ENCODE measurements around the gene GBP2.
"Not testable (repeated sequence)": the region's sequence is repeated elsewhere in the genome, so short reads cannot be mapped to it uniquely, and the experiment has no call there.

GBP2 gene

GRCh38 chr1:89095737-89096136 is 30.2 kb downstream of the GBP2 start:
- no peaks in the 10 kb centered on the region for H3K4me1 ChIP-seq (ENCODE audit: control insufficient read depth, insufficient read depth, low read length, poor library complexity, severe bottlenecking)
- peaks cover 12% of the 10 kb centered on the region for H3K9me3 ChIP-seq (ENCODE audit: control insufficient read depth, low read length)
- no peaks in the 10 kb centered on the region for H3K36me3 ChIP-seq (ENCODE audit: control insufficient read depth, insufficient read depth, low read length)
- no peak overlapping the region for H3K4me3 ChIP-seq (ENCODE audit: extremely low read depth, insufficient read depth, low read length, poor library complexity, severe bottlenecking)
- WGBS, 2 experiments (ENCODE audit: insufficient coverage in 2 of 2) = no CpG with 5 or more reads among the region's 2 CpGs
- H3K27ac ChIP-seq (ENCODE audit: low read depth, low read length, severe bottlenecking) = no peak overlapping the region

- H3K9me3 ChIP-seq (ENCODE audit: control insufficient read depth, low read length) = no peaks in the 10 kb centered on the region
- no peaks in the 10 kb centered on the region for H3K36me3 ChIP-seq (ENCODE audit: control insufficient read depth, insufficient read depth, low read length)
- no peak overlapping the region for H3K27ac ChIP-seq (ENCODE audit: low read depth, low read length, severe bottlenecking)
- H3K4me1 ChIP-seq (ENCODE audit: control insufficient read depth, insufficient read depth, low read length, poor library complexity, severe bottlenecking) = no peaks in the 10 kb centered on the region
- H3K4me3 ChIP-seq (ENCODE audit: extremely low read depth, insufficient read depth, low read length, poor library complexity, severe bottlenecking) = no peak overlapping the region
- no CpG with 5 or more reads among the region's 1 CpG for WGBS, 2 experiments (ENCODE audit: insufficient coverage in 2 of 2)
These were observed 36.0 kb downstream of the GBP2 start for GRCh38 chr1:89089962-89090361.

- H3K27ac ChIP-seq (ENCODE audit: low read depth, low read length, severe bottlenecking) = no peak overlapping the region
- H3K4me1 ChIP-seq (ENCODE audit: control insufficient read depth, insufficient read depth, low read length, poor library complexity, severe bottlenecking) = no peaks in the 10 kb centered on the region
- H3K4me3 ChIP-seq (ENCODE audit: extremely low read depth, insufficient read depth, low read length, poor library complexity, severe bottlenecking) = no peak overlapping the region
- 96% methylated on average over 5 to 10 of the region's 10 CpGs for WGBS, 2 experiments (ENCODE audit: insufficient coverage in 2 of 2)
- no peaks in the 10 kb centered on the region for H3K9me3 ChIP-seq (ENCODE audit: control insufficient read depth, low read length)
- no peaks in the 10 kb centered on the region for H3K36me3 ChIP-seq (ENCODE audit: control insufficient read depth, insufficient read depth, low read length)
These were observed 37.3 kb downstream of the GBP2 start for GRCh38 chr1:89088572-89088971.

GRCh38 chr1:89087241-89087640 is 38.7 kb downstream of the GBP2 start:
- H3K4me1 ChIP-seq (ENCODE audit: control insufficient read depth, insufficient read depth, low read length, poor library complexity, severe bottlenecking) = no peaks in the 10 kb centered on the region
- H3K4me3 ChIP-seq (ENCODE audit: extremely low read depth, insufficient read depth, low read length, poor library complexity, severe bottlenecking) = no peak overlapping the region
- no peak overlapping the region for H3K27ac ChIP-seq (ENCODE audit: low read depth, low read length, severe bottlenecking)
- WGBS, 2 experiments (ENCODE audit: insufficient coverage in 2 of 2) = 75 to 78% methylated on average over 3 to 5 of the region's 8 CpGs
- no peaks in the 10 kb centered on the region for H3K9me3 ChIP-seq (ENCODE audit: control insufficient read depth, low read length)
- H3K36me3 ChIP-seq (ENCODE audit: control insufficient read depth, insufficient read depth, low read length) = no peaks in the 10 kb centered on the region

DNA sequence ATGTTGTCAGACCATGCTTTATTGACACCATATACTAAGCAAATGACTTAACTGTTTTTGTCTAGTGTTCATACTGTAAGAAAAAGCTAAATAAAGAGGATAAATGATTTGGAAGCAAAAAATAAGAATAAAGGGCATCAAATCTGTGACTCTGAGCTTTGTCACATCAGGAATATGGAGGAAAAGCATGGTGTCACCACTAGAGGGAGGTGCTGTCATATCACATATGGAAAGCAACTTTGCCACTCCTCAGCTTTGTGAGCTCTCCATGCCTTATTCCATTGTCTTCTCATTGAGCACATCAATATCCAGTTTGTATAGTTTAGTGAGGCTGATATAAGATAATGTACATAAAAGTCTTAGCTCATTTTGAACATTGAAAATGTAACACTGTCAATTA is 40.1 kb downstream of the GBP2 start:
- no peaks in the 10 kb centered on the region for H3K9me3 ChIP-seq (ENCODE audit: control insufficient read depth, low read length)

GRCh38 chr1:89081005-89081404 is 44.9 kb downstream of the GBP2 start:
- Histone ChIP-seq H3K9me3 (ENCODE audit: control insufficient read depth, low read length) (no peaks in the 10 kb centered on the region), H3K4me3 (ENCODE audit: extremely low read depth, insufficient read depth, low read length, poor library complexity, severe bottlenecking) (no peak overlapping the region), H3K36me3 (ENCODE audit: control insufficient read depth, insufficient read depth, low read length) (no peaks in the 10 kb centered on the region), H3K4me1 (ENCODE audit: control insufficient read depth, insufficient read depth, low read length, poor library complexity, severe bottlenecking) (no peaks in the 10 kb centered on the region), H3K27ac (ENCODE audit: low read depth, low read length, severe bottlenecking) (no peak overlapping the region)
- no CpG with 5 or more reads among the region's 3 CpGs for WGBS, 2 experiments (ENCODE audit: insufficient coverage in 2 of 2)

More for the DNA sequence above, 40.1 kb downstream of the GBP2 start:
- Histone ChIP-seq H3K4me1 (ENCODE audit: control insufficient read depth, insufficient read depth, low read length, poor library complexity, severe bottlenecking) (no peaks in the 10 kb centered on the region), H3K36me3 (ENCODE audit: control insufficient read depth, insufficient read depth, low read length) (no peaks in the 10 kb centered on the region), H3K4me3 (ENCODE audit: extremely low read depth, insufficient read depth, low read length, poor library complexity, severe bottlenecking) (no peak overlapping the region), H3K27ac (ENCODE audit: low read depth, low read length, severe bottlenecking) (no peak overlapping the region)

GRCh38 chr1:89080068-89080467 is 45.8 kb downstream of the GBP2 start:
- not testable (repeated sequence) for H3K9me3 ChIP-seq (ENCODE audit: control insufficient read depth, low read length); H3K4me3 ChIP-seq (ENCODE audit: extremely low read depth, insufficient read depth, low read length, poor library complexity, severe bottlenecking); H3K27ac ChIP-seq (ENCODE audit: low read depth, low read length, severe bottlenecking); H3K36me3 ChIP-seq (ENCODE audit: control insufficient read depth, insufficient read depth, low read length); H3K4me1 ChIP-seq (ENCODE audit: control insufficient read depth, insufficient read depth, low read length, poor library complexity, severe bottlenecking)
- 90 to 100% methylated on average over 1 to 6 of the region's 7 CpGs for WGBS, 2 experiments (ENCODE audit: insufficient coverage in 2 of 2)

GRCh38 chr1:89072466-89073065 is 53.3 kb downstream of the GBP2 start:
- not testable (repeated sequence) for H3K9me3 ChIP-seq (ENCODE audit: control insufficient read depth, low read length); H3K36me3 ChIP-seq (ENCODE audit: control insufficient read depth, insufficient read depth, low read length); H3K4me3 ChIP-seq (ENCODE audit: extremely low read depth, insufficient read depth, low read length, poor library complexity, severe bottlenecking); H3K27ac ChIP-seq (ENCODE audit: low read depth, low read length, severe bottlenecking); H3K4me1 ChIP-seq (ENCODE audit: control insufficient read depth, insufficient read depth, low read length, poor library complexity, severe bottlenecking)
- 68 to 69% methylated on average over 6 to 7 of the region's 8 CpGs for WGBS, 2 experiments (ENCODE audit: insufficient coverage in 2 of 2)

DNA sequence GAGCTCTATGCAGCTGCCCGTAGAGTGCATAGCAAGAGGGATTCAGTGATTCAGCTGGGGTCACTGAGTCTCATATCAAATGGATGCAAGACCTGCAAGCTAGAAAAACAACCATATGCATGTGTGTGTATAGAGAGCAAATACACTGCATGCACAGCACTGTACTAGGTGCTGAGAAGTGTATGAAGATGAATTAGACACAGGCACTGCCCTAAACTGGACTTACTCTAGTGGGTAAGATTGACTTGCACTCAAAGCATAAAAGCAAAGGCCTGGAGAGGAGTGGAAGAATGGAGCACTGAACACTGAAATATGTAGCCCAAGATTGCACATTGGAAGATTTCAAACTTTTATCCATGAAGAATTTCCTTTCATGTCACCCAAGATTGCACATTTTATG is 55.4 kb downstream of the GBP2 start:
- WGBS, 2 experiments (ENCODE audit: insufficient coverage in 2 of 2) = 91 to 100% methylated on average over 1 of the region's 1 CpG
- Histone ChIP-seq H3K27ac (ENCODE audit: low read depth, low read length, severe bottlenecking) (no peak overlapping the region), H3K36me3 (ENCODE audit: control insufficient read depth, insufficient read depth, low read length) (no peaks in the 10 kb centered on the region), H3K9me3 (ENCODE audit: control insufficient read depth, low read length) (no peaks in the 10 kb centered on the region), H3K4me3 (ENCODE audit: extremely low read depth, insufficient read depth, low read length, poor library complexity, severe bottlenecking) (no peak overlapping the region), H3K4me1 (ENCODE audit: control insufficient read depth, insufficient read depth, low read length, poor library complexity, severe bottlenecking) (no peaks in the 10 kb centered on the region)

GRCh38 chr1:89069951-89070350 is 56.0 kb downstream of the GBP2 start:
- H3K4me3 ChIP-seq (ENCODE audit: extremely low read depth, insufficient read depth, low read length, poor library complexity, severe bottlenecking) = no peak overlapping the region
- no peaks in the 10 kb centered on the region for H3K36me3 ChIP-seq (ENCODE audit: control insufficient read depth, insufficient read depth, low read length)
- H3K4me1 ChIP-seq (ENCODE audit: control insufficient read depth, insufficient read depth, low read length, poor library complexity, severe bottlenecking) = no peaks in the 10 kb centered on the region
- H3K27ac ChIP-seq (ENCODE audit: low read depth, low read length, severe bottlenecking) = no peak overlapping the region
- no CpG with 5 or more reads among the region's 2 CpGs for WGBS, 2 experiments (ENCODE audit: insufficient coverage in 2 of 2)
- H3K9me3 ChIP-seq (ENCODE audit: control insufficient read depth, low read length) = no peaks in the 10 kb centered on the region

DNA sequence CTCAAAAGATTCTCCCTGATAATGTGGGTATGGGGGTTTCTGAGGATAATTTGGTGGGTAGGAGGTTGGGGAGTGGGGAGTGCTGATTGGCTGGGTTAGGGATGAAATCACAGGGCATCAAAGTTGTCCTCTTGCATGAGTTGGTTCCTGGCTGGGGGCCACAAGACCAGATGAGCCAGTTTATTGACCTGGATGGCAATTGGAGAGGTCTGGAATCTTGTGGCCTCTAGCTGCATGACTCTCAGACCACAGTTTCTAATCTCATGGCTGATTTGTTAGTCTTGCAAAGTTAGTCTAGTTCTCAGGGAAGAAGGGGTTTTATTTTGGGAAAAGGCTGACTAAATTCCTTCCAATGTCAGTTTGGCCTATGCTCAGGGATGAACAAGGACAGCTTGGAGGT is 57.6 kb downstream of the GBP2 start:
- Histone ChIP-seq H3K4me3 (ENCODE audit: extremely low read depth, insufficient read depth, low read length, poor library complexity, severe bottlenecking) (no peak overlapping the region), H3K36me3 (ENCODE audit: control insufficient read depth, insufficient read depth, low read length) (no peaks in the 10 kb centered on the region), H3K27ac (ENCODE audit: low read depth, low read length, severe bottlenecking) (no peak overlapping the region), H3K9me3 (ENCODE audit: control insufficient read depth, low read length) (no peaks in the 10 kb centered on the region), H3K4me1 (ENCODE audit: control insufficient read depth, insufficient read depth, low read length, poor library complexity, severe bottlenecking) (no peaks in the 10 kb centered on the region)
